ENCODE results near the gene SLC10A4. TPM values are rescaled to one million over a fixed set of nuclear protein-coding genes. Genes with fewer than 3 reads are reported as not detected.

The SLC10A4 gene
- total and polyA plus RNA-seq, 2 of the 13 experiments (the other 11 are each of a cell fraction or from before 2014, with no cell fraction given), result 0.04 to 0.07 TPM

DNA sequence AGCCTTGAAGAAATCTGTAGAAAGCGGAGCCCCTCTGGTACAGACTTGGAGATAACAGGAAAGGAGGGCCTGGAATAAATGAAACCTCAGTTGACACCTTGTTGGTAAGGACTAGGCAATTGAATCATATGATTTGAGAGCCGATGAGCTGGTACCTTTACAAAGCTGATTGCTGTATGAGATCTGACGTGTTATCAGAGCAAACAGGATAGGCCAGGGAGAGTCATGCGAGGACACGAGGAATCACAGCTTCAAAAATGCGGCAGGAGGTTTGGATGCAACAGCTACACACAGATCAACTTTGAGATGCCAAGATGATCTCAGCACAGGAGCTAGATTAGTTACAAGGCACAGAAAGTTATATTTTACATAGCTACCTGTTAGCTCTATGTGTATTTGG lies 7.4 kb upstream of the SLC10A4 start:
- DNase-seq (ENCODE audit: low spot score) (no peak), ATAC-seq (no peak), FAIRE-seq (no peak)
- no peaks in the 10 kb centered on the region for H3K79me2 ChIP-seq (ENCODE audit: insufficient read depth, low read length)
- H3K9me3 ChIP-seq (ENCODE audit: low read length), result no peaks in the 10 kb centered on the region
- H4K20me1 ChIP-seq (ENCODE audit: insufficient read depth, low read length), result no peaks in the 10 kb centered on the region
- H3K27me3 ChIP-seq (ENCODE audit: control insufficient read depth in 1 of 2, insufficient read depth in 2 of 2, low read length in 2 of 2), result no peaks in the 10 kb centered on the region
- no peak overlapping the region for H3K9ac ChIP-seq (ENCODE audit: insufficient read depth, low read depth, low read length)
- ChIA-PET CTCF (ENCODE audit: low intra/inter-chr PET ratio, low total read pairs) (no interaction called here), POLR2A (no interaction called here)
- H3K4me1 ChIP-seq (ENCODE audit: insufficient read depth, low read length), result no peaks in the 10 kb centered on the region
- H3K36me3 ChIP-seq (replicated peaks in 1 of 2; ENCODE audit: control insufficient read depth in 1 of 2, insufficient read depth in 2 of 2, low read length in 2 of 2), result no peaks in the 10 kb centered on the region
- TF ChIP-seq ZNF232 (CRISPR knock-in tag; IDR thresholded peaks at IDR 0.05; ENCODE audit: borderline replicate concordance) (no peak), ZNF678 (CRISPR knock-in tag; IDR thresholded peaks at IDR 0.05) (no peak), CCAR2 (optimal IDR thresholded peaks at IDR 0.05; ENCODE audit: low read depth, low read length) (no peak), ZNF75D (CRISPR knock-in tag; IDR thresholded peaks at IDR 0.05; ENCODE audit: borderline replicate concordance) (no peak), ZNF616 (CRISPR knock-in tag; IDR thresholded peaks at IDR 0.05; ENCODE audit: low read depth) (no peak), MLLT10 (CRISPR knock-in tag; IDR thresholded peaks at IDR 0.05) (no peak), ARNT2 (CRISPR knock-in tag; IDR thresholded peaks at IDR 0.05; ENCODE audit: low read depth) (no peak), NFE2 (CRISPR knock-in tag; IDR thresholded peaks at IDR 0.05) (no peak), SP2 (CRISPR knock-in tag; IDR thresholded peaks at IDR 0.05) (no peak), DPF2 (CRISPR knock-in tag; IDR thresholded peaks at IDR 0.05; ENCODE audit: borderline replicate concordance, low read depth) (no peak), ZNF550 (CRISPR knock-in tag; IDR thresholded peaks at IDR 0.05; ENCODE audit: borderline replicate concordance) (no peak), ZNF674 (CRISPR knock-in tag; IDR thresholded peaks at IDR 0.05; ENCODE audit: low read depth) (no peak)
- TF ChIP-seq, protein P1, sequence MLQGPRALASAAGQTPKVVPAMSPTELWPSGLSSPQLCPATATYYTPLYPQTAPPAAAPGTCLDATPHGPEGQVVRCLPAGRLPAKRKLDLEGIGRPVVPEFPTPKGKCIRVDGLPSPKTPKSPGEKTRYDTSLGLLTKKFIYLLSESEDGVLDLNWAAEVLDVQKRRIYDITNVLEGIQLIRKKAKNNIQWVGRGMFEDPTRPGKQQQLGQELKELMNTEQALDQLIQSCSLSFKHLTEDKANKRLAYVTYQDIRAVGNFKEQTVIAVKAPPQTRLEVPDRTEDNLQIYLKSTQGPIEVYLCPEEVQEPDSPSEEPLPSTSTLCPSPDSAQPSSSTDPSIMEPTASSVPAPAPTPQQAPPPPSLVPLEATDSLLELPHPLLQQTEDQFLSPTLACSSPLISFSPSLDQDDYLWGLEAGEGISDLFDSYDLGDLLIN (CRISPR knock-in tag; IDR thresholded peaks at IDR 0.05; ENCODE audit: borderline replicate concordance), result no peak
- TF ChIP-seq, protein P2, sequence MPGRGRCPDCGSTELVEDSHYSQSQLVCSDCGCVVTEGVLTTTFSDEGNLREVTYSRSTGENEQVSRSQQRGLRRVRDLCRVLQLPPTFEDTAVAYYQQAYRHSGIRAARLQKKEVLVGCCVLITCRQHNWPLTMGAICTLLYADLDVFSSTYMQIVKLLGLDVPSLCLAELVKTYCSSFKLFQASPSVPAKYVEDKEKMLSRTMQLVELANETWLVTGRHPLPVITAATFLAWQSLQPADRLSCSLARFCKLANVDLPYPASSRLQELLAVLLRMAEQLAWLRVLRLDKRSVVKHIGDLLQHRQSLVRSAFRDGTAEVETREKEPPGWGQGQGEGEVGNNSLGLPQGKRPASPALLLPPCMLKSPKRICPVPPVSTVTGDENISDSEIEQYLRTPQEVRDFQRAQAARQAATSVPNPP (CRISPR knock-in tag; IDR thresholded peaks at IDR 0.05), result no peak
- intact Hi-C loops (cut with micrococcal nuclease; ENCODE audit: unreplicated experiment), result no loop called here
- 28% methylated on average over 6 of the region's 6 CpGs for whole genome bisulfite sequencing (ENCODE audit: low lambda C conversion rate)
- H3K27ac ChIP-seq (ENCODE audit: extremely low read length, insufficient read depth, low read length), result no peak overlapping the region
- H3K4me3 ChIP-seq (replicated peaks in 1 of 3; ENCODE audit: insufficient read depth in 1 of 3, low read depth in 2 of 3, low read length in 3 of 3), result no peak overlapping the region
- in situ Hi-C loops (cut with HindIII; ENCODE audit: extremely low pct_ligation_motif_present, low pct_unique_long_range_greater_than_20kb), result no loop called here
- no TSS peak for BruUV-seq (replicated peaks)
- no peak overlapping the region for H3K4me2 ChIP-seq (ENCODE audit: low read depth, low read length)
- H2AFZ ChIP-seq (ENCODE audit: low read length), result no peak overlapping the region

Measured in HepG2 (cell line).